ENCODE data around the gene PPP2CA.
A peak's percentile ranks its signal among the peaks of the same experiment; 100 is the strongest.
"Not testable (repeated sequence)": the region's sequence is repeated elsewhere in the genome, so short reads cannot be mapped to it uniquely, and the experiment has no call there.

The PPP2CA gene

GRCh38 chr5:134225780-134226440 lies at the start of gene PPP2CA:
Gene PPP2CA (minus strand): TSS chr5:134226073. CDS start chr5:134225861, 212 bp downstream.
- peak within 1 kb of the TSS; percentile 93 for H3K4me3 ChIP-seq (ENCODE audit: low read depth, low read length)
- peak within 1 kb of the TSS; percentile 100 for H3K27ac ChIP-seq (ENCODE audit: low read depth, low read length)
- H3K4me1 ChIP-seq (ENCODE audit: control insufficient read depth, insufficient read depth, low read length), result peaks cover 28% of the 10 kb centered on the region
- H3K36me3 ChIP-seq (ENCODE audit: control insufficient read depth, insufficient read depth, low read length), result peaks cover 25% of the 10 kb centered on the region
- no peaks in the 10 kb centered on the region for H3K9me3 ChIP-seq (ENCODE audit: control insufficient read depth, insufficient read depth, low read length)
- no peaks in the 10 kb centered on the region for H3K27me3 ChIP-seq (ENCODE audit: control insufficient read depth, insufficient read depth, low read length)
- peak within 1 kb of the TSS; percentile 100 for H3K9ac ChIP-seq (ENCODE audit: low read depth, low read length)

GRCh38 chr5:134273642-134274395 lies 47.9 kb upstream of the PPP2CA start:
- H3K4me3 ChIP-seq (ENCODE audit: low read depth, low read length), result no peak overlapping the region
- H3K9ac ChIP-seq (ENCODE audit: low read depth, low read length), result no peak overlapping the region
- H3K27me3 ChIP-seq (ENCODE audit: control insufficient read depth, insufficient read depth, low read length), result no peaks in the 10 kb centered on the region
- H3K36me3 ChIP-seq (ENCODE audit: control insufficient read depth, insufficient read depth, low read length), result no peaks in the 10 kb centered on the region
- H3K4me1 ChIP-seq (ENCODE audit: control insufficient read depth, insufficient read depth, low read length), result peaks cover 4% of the 10 kb centered on the region; the same call in 1 of the 2 replicates
- 0 out of 2 replicates have a peak, but pooled peaks cover 5% of the 10 kb centered on the region for H3K9me3 ChIP-seq (ENCODE audit: control insufficient read depth, insufficient read depth, low read length)
- H3K27ac ChIP-seq (ENCODE audit: low read depth, low read length), result no peak overlapping the region

GRCh38 chr5:134271059-134271458 lies 45.2 kb upstream of the PPP2CA start:
- H3K4me1 ChIP-seq (ENCODE audit: control insufficient read depth, insufficient read depth, low read length), result peaks cover 4% of the 10 kb centered on the region; the same call in 1 of the 2 replicates

GRCh38 chr5:134268919-134269318 lies 43.0 kb upstream of the PPP2CA start:
- Histone ChIP-seq H3K4me1 (ENCODE audit: control insufficient read depth, insufficient read depth, low read length) (no peaks in the 10 kb centered on the region), H3K4me3 (ENCODE audit: low read depth, low read length) (no peak overlapping the region), H3K27me3 (ENCODE audit: control insufficient read depth, insufficient read depth, low read length) (no peaks in the 10 kb centered on the region), H3K9ac (ENCODE audit: low read depth, low read length) (no peak overlapping the region), H3K36me3 (ENCODE audit: control insufficient read depth, insufficient read depth, low read length) (no peaks in the 10 kb centered on the region), H3K27ac (ENCODE audit: low read depth, low read length) (no peak overlapping the region), H3K9me3 (ENCODE audit: control insufficient read depth, insufficient read depth, low read length) (peaks cover 8% of the 10 kb centered on the region)

More at GRCh38 chr5:134271059-134271458, 45.2 kb upstream of the PPP2CA start:
- Histone ChIP-seq H3K27me3 (ENCODE audit: control insufficient read depth, insufficient read depth, low read length) (no peaks in the 10 kb centered on the region), H3K9me3 (ENCODE audit: control insufficient read depth, insufficient read depth, low read length) (0 out of 2 replicates have a peak, but pooled peaks cover 5% of the 10 kb centered on the region), H3K27ac (ENCODE audit: low read depth, low read length) (no peak overlapping the region), H3K36me3 (ENCODE audit: control insufficient read depth, insufficient read depth, low read length) (no peaks in the 10 kb centered on the region), H3K4me3 (ENCODE audit: low read depth, low read length) (no peak overlapping the region), H3K9ac (ENCODE audit: low read depth, low read length) (no peak overlapping the region)

DNA sequence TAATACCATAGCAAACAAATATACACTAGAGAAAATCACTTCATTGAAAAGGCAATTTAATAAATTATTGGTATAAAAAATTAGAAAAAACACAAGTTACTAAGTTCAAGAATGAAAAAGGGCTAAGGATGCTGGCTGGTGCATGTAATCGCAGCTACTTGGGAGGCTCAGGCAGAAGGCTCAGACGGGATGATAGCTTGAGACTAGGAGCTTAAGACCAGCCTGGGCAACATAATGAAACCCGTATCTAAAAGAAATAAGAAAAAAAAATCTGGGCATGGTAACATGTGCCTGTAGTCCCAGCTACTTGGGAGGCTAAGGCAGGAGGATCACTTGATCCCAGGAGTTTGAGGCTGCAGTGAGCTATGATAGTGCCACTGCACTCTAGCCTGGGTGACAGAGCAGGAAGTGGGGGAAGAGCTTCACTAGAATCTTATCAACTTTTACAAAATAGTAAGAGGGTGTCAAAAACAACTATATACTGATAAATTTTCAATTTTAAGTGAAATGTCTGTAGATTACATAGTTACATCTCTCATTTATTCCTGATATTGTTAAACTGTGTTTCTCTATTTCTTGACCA lies 42.2 kb upstream of the PPP2CA start:
- Histone ChIP-seq H3K27ac (ENCODE audit: low read depth, low read length) (no peak overlapping the region), H3K4me1 (ENCODE audit: control insufficient read depth, insufficient read depth, low read length) (no peaks in the 10 kb centered on the region), H3K36me3 (ENCODE audit: control insufficient read depth, insufficient read depth, low read length) (no peaks in the 10 kb centered on the region), H3K4me3 (ENCODE audit: low read depth, low read length) (no peak overlapping the region), H3K9ac (ENCODE audit: low read depth, low read length) (no peak overlapping the region), H3K9me3 (ENCODE audit: control insufficient read depth, insufficient read depth, low read length) (peaks cover 16% of the 10 kb centered on the region), H3K27me3 (ENCODE audit: control insufficient read depth, insufficient read depth, low read length) (no peaks in the 10 kb centered on the region)

DNA sequence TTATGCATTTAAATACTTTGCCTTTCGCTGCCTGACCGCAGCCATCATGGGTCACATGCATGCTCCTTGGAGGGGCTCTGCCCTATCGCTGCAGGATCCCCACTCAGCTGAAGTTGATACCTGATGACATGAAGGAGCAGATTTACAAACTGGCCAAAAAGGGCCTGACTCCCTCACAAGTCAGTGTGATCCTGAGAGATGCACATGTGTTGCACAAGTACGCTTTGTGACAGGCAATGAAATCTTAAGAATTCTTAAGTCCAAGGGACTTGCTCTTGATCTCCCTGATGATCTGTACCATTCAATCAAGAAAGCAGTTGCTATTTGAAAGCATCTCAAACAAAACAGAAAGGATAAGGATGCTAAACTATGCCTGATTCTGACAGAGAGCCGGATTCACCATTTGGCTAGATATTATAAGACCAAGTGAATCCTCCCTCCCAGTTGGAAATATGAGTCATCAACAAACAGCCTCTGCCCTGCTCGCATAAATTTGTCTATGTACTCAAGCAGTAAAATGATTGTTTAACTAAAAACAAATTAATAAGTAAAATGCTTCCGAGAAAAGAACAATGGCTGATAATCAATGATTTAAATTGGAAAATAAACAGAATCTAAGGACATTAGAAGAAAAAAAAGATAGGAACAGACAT lies 41.6 kb upstream of the PPP2CA start:
- no peaks in the 10 kb centered on the region for H3K4me1 ChIP-seq (ENCODE audit: control insufficient read depth, insufficient read depth, low read length)
- no peak overlapping the region for H3K27ac ChIP-seq (ENCODE audit: low read depth, low read length)
- H3K4me3 ChIP-seq (ENCODE audit: low read depth, low read length), result no peak overlapping the region
- no peaks in the 10 kb centered on the region for H3K36me3 ChIP-seq (ENCODE audit: control insufficient read depth, insufficient read depth, low read length)
- no peak overlapping the region for H3K9ac ChIP-seq (ENCODE audit: low read depth, low read length)
- no peaks in the 10 kb centered on the region for H3K27me3 ChIP-seq (ENCODE audit: control insufficient read depth, insufficient read depth, low read length)
- H3K9me3 ChIP-seq (ENCODE audit: control insufficient read depth, insufficient read depth, low read length), result peaks cover 23% of the 10 kb centered on the region

- H3K4me3 ChIP-seq (ENCODE audit: low read depth, low read length), result no peak overlapping the region
- no peaks in the 10 kb centered on the region for H3K27me3 ChIP-seq (ENCODE audit: control insufficient read depth, insufficient read depth, low read length)
- H3K9ac ChIP-seq (ENCODE audit: low read depth, low read length), result no peak overlapping the region
- no peaks in the 10 kb centered on the region for H3K36me3 ChIP-seq (ENCODE audit: control insufficient read depth, insufficient read depth, low read length)
- no peak overlapping the region for H3K27ac ChIP-seq (ENCODE audit: low read depth, low read length)
- peaks cover 24% of the 10 kb centered on the region for H3K9me3 ChIP-seq (ENCODE audit: control insufficient read depth, insufficient read depth, low read length)
- H3K4me1 ChIP-seq (ENCODE audit: control insufficient read depth, insufficient read depth, low read length), result no peaks in the 10 kb centered on the region
These were observed 37.9 kb upstream of the PPP2CA start for GRCh38 chr5:134263801-134264200.

- Histone ChIP-seq H3K9me3 (ENCODE audit: control insufficient read depth, insufficient read depth, low read length) (peaks cover 24% of the 10 kb centered on the region), H3K27ac (ENCODE audit: low read depth, low read length) (peak overlapping the region; percentile 20)
- H3K9ac ChIP-seq (ENCODE audit: low read depth, low read length); H3K27me3 ChIP-seq (ENCODE audit: control insufficient read depth, insufficient read depth, low read length); H3K4me1 ChIP-seq (ENCODE audit: control insufficient read depth, insufficient read depth, low read length); H3K4me3 ChIP-seq (ENCODE audit: low read depth, low read length); H3K36me3 ChIP-seq (ENCODE audit: control insufficient read depth, insufficient read depth, low read length): not testable (repeated sequence)
These were observed 36.8 kb upstream of the PPP2CA start for GRCh38 chr5:134262629-134263028.

DNA sequence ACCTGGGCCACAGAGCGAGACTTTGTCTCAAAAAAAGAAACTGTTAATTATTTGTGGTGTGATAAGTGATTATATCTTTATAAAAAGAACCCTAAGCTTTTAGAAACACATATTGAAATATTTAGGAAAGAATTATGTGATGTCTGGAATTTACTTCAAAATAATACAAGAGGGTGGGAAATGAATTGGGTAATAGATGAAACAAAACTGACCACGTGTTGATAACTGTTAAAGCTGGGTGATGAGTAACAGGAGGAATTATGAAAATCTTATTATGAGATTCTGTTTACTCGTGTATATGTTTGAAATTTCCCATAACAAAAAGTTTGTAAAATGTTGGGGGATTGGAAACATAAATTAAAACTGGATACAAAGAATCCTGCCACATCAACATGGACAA lies 33.0 kb upstream of the PPP2CA start:
- H3K9me3 ChIP-seq (ENCODE audit: control insufficient read depth, insufficient read depth, low read length), result peaks cover 20% of the 10 kb centered on the region
- H3K27ac ChIP-seq (ENCODE audit: low read depth, low read length), result no peak overlapping the region
- H3K27me3 ChIP-seq (ENCODE audit: control insufficient read depth, insufficient read depth, low read length), result no peaks in the 10 kb centered on the region
- no peak overlapping the region for H3K9ac ChIP-seq (ENCODE audit: low read depth, low read length)
- H3K4me3 ChIP-seq (ENCODE audit: low read depth, low read length), result no peak overlapping the region
- H3K4me1 ChIP-seq (ENCODE audit: control insufficient read depth, insufficient read depth, low read length), result no peaks in the 10 kb centered on the region
- H3K36me3 ChIP-seq (ENCODE audit: control insufficient read depth, insufficient read depth, low read length), result no peaks in the 10 kb centered on the region

GRCh38 chr5:134257176-134257575 lies 31.3 kb upstream of the PPP2CA start:
- Histone ChIP-seq H3K27me3 (ENCODE audit: control insufficient read depth, insufficient read depth, low read length) (no peaks in the 10 kb centered on the region), H3K4me3 (ENCODE audit: low read depth, low read length) (no peak overlapping the region), H3K9ac (ENCODE audit: low read depth, low read length) (no peak overlapping the region), H3K27ac (ENCODE audit: low read depth, low read length) (no peak overlapping the region), H3K4me1 (ENCODE audit: control insufficient read depth, insufficient read depth, low read length) (no peaks in the 10 kb centered on the region), H3K9me3 (ENCODE audit: control insufficient read depth, insufficient read depth, low read length) (peaks cover 6% of the 10 kb centered on the region; the same call in 1 of the 2 replicates), H3K36me3 (ENCODE audit: control insufficient read depth, insufficient read depth, low read length) (no peaks in the 10 kb centered on the region)

Data from HUES48 (cell line).